T-helper 17 cell (primary cell): ENCODE data around the gene PPP1R7. TPM values are rescaled to one million over a fixed set of nuclear protein-coding genes. Genes with fewer than 3 reads are reported as not detected.

ENCODE experiments used
- ATAC-seq: fragments of 150-1000 bp; cut with Tn5 transposase; 2 replicates; pipeline ENCODE4 v1.10.0; 2021; ENCODE audit warnings: mild to moderate bottlenecking, moderate library complexity
- DNase-seq, 3 donors: peaks; one replicate each; pipeline versions ENCODE4 v3.0.0 to v3.0.0-alpha.2; 2020 to 2021
- H3K9me3 ChIP-seq: one replicate; pipeline ENCODE4 v1.7.0; 2013; ENCODE audit warnings: low read length, mild to moderate bottlenecking; ENCODE audit not compliant: control insufficient read depth, poor library complexity, severe bottlenecking
- H3K27ac Mint-ChIP-seq: one replicate; pipeline ENCODE4 v1.8.0; 2022; ENCODE audit warnings: mild to moderate bottlenecking, moderate library complexity, mixed read lengths
- H3K27me3 Mint-ChIP-seq: one replicate; pipeline ENCODE4 v1.8.0; 2022; ENCODE audit warnings: mixed read lengths
- H3K36me3 Mint-ChIP-seq: one replicate; pipeline ENCODE4 v1.8.0; 2022; ENCODE audit warnings: low read depth, mixed read lengths
- H3K4me1 Mint-ChIP-seq: one replicate; pipeline ENCODE4 v1.8.0; 2022; ENCODE audit warnings: mild to moderate bottlenecking, mixed read lengths
- H3K4me3 Mint-ChIP-seq: one replicate; pipeline ENCODE4 v1.8.0; 2022; ENCODE audit warnings: mild to moderate bottlenecking, moderate library complexity, mixed read lengths
- total RNA-seq, 4 donors: library from RNA in 2 of 4; stranded (reverse) in 2 of 4; gene quantifications; one replicate each; pipeline ENCODE4 v1.2.3 and lab custom pipeline; 2022 to 2026

Gene PPP1R7
- total RNA-seq, 2 donors from 2014 or later: 40.0 to 54.8 TPM

DNA sequence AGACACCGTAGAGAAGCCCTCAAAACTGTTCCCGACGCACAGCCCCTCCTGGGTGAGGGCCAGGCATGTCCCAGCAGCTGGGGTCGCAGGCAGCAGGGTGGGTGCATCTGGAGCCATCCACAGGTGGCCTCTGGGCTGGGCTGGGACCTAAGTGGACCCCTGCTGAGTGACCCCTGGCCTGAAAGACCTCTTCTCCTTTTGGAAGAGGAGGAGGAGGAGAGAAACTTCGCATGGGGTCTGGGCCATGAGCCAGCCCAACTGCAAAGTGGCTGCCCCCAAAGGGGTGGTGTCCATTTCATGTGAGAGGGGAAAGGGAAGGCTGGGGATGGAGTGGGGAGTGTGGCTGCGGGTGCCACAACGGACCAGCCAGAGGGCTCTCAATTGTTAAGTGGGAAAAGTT, 63.3 kb downstream of the PPP1R7 start:
- Mint-ChIP-seq H3K27ac (no peak overlapping the region), H3K4me1 (peaks cover 10% of the 10 kb centered on the region), H3K36me3 (no peaks in the 10 kb centered on the region), H3K27me3 (no peaks in the 10 kb centered on the region), H3K4me3 (no peak overlapping the region)
- no peak for ATAC-seq
- no peaks in the 10 kb centered on the region for H3K9me3 ChIP-seq
- no peak for DNase-seq

DNA sequence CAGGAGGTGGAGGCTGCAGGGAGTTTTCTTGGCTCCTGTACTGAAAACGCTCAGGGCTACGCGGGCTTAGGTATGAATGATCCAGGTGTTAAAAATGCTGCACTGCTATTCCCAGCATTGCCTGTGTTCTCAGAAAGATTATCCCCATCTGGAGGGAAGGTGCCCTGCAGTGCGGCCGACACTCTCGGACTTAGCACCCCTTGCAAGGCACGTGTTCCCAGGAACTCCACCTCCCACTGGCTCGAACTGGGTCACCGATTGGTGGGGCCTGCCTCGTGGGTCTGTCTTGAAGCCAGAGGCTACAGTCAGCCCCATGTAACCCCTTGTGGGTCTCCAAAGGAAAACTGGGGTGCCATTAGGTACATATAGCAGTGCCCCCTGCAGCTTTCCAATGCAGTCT, 63.9 kb downstream of the PPP1R7 start:
- Mint-ChIP-seq H3K36me3 (no peaks in the 10 kb centered on the region), H3K4me1 (peaks cover 15% of the 10 kb centered on the region), H3K4me3 (no peak overlapping the region), H3K27me3 (no peaks in the 10 kb centered on the region), H3K27ac (no peak overlapping the region)
- DNase-seq: no peak
- no peaks in the 10 kb centered on the region for H3K9me3 ChIP-seq
- no peak for ATAC-seq

DNA sequence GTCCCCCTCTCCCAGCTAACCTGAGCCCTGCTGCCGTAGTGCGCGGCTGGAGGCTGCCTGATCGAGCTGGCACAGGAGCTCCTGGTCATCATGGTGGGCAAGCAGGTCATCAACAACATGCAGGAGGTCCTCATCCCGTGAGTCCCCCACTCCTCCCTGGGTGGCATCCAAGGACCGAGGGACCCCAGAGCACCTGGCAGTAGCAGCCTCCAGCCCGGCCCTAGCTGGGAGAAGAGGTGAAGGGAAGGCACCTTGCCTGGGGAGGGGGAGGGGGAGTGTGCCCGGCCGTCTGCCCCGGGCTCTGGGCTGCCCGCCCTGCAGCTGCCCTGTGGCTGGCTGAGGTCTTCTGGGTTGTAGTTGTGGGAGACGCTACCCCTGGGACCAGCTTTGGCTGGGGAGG, 64.5 kb downstream of the PPP1R7 start:
- no peak overlapping the region for H3K4me3 Mint-ChIP-seq
- ATAC-seq: no peak
- no peak overlapping the region for H3K27ac Mint-ChIP-seq
- H3K27me3 Mint-ChIP-seq: no peaks in the 10 kb centered on the region
- H3K4me1 Mint-ChIP-seq: peaks cover 15% of the 10 kb centered on the region
- H3K36me3 Mint-ChIP-seq: no peaks in the 10 kb centered on the region
- no peak for DNase-seq
- no peaks in the 10 kb centered on the region for H3K9me3 ChIP-seq

DNA sequence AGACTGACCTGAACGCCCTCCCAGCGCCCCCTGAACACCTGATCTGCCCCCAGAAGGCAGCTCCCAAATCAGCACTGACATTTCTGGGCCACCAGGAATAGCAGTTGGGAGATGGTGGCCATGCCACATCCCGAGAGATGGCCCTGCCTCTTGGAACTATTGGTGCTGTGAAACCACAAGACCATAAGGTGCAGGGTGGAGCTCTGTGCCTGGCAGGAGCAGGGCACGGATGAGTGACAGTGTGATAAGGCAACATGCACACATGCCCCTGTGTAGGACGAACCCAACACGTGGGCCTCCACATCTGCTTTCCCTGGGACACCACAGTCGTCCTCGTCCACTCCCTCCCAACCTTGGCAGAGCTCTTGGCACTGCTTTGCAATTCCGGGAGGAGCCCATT, 65.2 kb downstream of the PPP1R7 start:
- ATAC-seq (no peak), DNase-seq (no peak)
- no peaks in the 10 kb centered on the region for H3K9me3 ChIP-seq
- Mint-ChIP-seq H3K36me3 (no peaks in the 10 kb centered on the region), H3K27ac (no peak overlapping the region), H3K4me1 (peaks cover 18% of the 10 kb centered on the region), H3K4me3 (no peak overlapping the region), H3K27me3 (no peaks in the 10 kb centered on the region)

DNA sequence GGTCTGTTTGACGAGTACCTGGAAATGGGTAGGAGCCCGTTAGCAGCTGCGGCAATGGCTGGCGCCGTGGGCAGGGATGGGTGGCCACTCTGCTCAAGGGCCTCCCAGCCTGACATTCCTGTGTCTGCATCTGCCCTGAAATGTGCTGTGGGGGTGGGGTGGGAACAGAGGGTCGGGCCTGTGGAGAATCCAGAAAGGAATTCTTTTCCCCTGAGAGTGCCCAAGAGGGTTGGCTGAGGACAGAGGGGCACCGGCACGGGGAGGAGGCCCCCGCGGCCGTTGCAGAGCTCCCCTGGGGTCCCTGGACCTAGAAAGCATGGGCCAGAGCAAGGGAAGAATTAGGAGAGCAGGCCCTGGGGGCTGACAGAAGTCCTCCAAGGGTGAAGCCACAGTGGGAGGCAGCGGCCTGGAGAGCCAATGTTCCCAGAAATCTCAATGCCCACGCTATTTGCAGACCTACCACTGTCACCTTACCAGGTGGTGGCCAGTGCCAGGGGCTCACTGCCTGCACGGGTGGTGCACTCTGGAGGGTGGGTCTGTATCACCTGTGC, 66.0 kb downstream of the PPP1R7 start:
- ATAC-seq (no peak), DNase-seq (no peak)
- Mint-ChIP-seq H3K27me3 (no peaks in the 10 kb centered on the region), H3K27ac (no peak overlapping the region), H3K4me3 (peak overlapping the region; percentile 85), H3K4me1 (peaks cover 18% of the 10 kb centered on the region), H3K36me3 (no peaks in the 10 kb centered on the region)
- no peaks in the 10 kb centered on the region for H3K9me3 ChIP-seq

DNA sequence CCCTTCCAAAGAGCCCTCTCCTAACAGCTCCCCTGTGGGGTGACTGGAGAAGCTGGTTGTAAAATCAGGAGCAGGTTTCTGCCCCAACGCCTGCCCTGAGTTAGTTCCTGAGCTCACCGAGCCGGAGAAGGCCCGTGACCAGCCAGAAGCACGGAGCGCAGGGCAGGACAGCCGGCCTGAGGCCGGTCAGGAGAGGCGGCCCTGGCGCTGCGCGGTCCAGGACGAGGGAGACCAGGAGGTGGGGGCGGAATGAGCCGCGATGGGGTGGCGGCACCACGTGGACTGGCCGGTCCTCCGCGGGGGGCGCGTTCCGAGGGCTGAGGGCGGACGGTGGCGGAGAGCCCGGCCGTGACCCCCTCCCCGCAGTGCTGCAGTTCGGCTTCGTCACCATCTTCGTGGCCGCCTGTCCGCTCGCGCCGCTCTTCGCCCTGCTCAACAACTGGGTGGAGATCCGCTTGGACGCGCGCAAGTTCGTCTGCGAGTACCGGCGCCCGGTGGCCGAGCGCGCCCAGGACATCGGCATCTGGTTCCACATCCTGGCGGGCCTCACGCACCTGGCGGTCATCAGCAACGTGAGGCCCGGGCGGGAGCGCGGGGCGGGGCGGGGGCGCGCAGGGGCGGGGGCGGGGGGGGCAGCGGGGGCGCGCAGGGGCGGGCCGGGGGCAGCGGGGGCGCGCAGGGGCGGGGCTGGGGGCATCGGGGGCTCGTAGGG, 67.2 kb downstream of the PPP1R7 start:
- Mint-ChIP-seq H3K4me1 (peaks cover 14% of the 10 kb centered on the region), H3K27ac (no peak overlapping the region), H3K36me3 (no peaks in the 10 kb centered on the region), H3K27me3 (no peaks in the 10 kb centered on the region), H3K4me3 (peak overlapping the region; percentile 85)
- ATAC-seq (peak; percentile 46), DNase-seq (peak in 1 of 3 donors; percentile 25)
- H3K9me3 ChIP-seq: no peaks in the 10 kb centered on the region

DNA sequence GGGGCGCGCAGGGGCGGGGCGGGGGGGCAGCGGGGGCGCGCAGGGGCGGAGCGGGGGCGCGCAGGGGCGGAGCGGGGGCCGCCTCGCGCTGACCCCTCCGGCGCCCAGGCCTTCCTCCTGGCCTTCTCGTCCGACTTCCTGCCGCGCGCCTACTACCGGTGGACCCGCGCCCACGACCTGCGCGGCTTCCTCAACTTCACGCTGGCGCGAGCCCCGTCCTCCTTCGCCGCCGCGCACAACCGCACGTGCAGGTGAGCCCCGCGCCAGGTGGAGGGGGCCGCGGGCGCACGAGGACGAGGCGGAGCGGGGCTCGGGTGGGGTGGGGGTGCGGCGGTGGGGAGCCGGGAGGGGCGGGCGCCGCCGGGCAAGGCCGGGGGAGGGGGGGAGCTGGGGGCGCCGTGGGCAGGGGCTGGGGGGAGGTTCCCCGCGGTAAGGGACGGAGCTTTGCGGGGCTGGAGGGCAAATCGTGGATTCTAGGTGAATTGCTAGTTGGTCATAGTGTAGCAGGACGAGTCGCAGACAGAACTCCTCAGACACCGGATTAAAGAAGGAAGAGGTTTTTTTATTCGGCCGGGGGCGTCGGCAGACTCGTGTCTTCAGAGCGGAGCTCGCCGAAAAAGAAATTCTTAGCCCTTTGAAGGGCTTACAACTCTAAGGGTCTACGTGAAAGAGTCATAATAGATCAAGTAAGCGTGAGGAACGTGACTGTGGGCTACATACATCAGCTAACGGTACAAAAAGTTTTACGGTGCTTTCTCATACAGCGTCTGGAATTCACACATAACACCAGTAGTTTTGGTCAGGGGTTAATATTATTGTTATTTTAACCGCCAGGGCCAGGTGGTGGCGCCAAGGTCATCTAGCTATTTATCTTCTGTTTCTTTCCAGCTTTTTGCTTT, 68.1 kb downstream of the PPP1R7 start:
- ATAC-seq: peak; percentile 50
- Mint-ChIP-seq H3K4me3 (peak overlapping the region; percentile 93), H3K27ac (peak overlapping the region; percentile 90), H3K36me3 (no peaks in the 10 kb centered on the region), H3K27me3 (no peaks in the 10 kb centered on the region), H3K4me1 (peaks cover 14% of the 10 kb centered on the region)
- no peaks in the 10 kb centered on the region for H3K9me3 ChIP-seq
- DNase-seq: peak; percentile 23 to 35 (median 31)

DNA sequence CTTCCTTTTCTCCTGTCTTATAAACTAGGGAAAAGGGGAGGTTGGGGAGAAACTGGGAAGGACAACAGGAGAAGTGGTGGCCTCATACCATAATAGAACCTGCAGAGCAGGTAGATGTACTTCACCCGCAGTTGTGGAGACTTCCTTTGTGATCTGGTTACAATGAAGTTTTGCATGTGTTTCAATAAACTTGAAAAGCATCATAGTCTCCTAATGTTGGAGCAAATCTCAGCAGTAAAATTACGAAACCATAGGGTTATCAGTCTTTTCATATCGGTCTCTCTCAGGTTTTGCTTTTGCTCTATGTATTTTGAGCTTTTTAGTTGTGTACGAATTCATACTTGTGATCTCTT, 68.7 kb downstream of the PPP1R7 start:
- Mint-ChIP-seq H3K27me3 (no peaks in the 10 kb centered on the region), H3K4me1 (peaks cover 15% of the 10 kb centered on the region), H3K27ac (peak overlapping the region; percentile 90), H3K36me3 (no peaks in the 10 kb centered on the region), H3K4me3 (peak overlapping the region; percentile 93)
- H3K9me3 ChIP-seq: no peaks in the 10 kb centered on the region
- DNase-seq (no peak), ATAC-seq (no peak)

DNA sequence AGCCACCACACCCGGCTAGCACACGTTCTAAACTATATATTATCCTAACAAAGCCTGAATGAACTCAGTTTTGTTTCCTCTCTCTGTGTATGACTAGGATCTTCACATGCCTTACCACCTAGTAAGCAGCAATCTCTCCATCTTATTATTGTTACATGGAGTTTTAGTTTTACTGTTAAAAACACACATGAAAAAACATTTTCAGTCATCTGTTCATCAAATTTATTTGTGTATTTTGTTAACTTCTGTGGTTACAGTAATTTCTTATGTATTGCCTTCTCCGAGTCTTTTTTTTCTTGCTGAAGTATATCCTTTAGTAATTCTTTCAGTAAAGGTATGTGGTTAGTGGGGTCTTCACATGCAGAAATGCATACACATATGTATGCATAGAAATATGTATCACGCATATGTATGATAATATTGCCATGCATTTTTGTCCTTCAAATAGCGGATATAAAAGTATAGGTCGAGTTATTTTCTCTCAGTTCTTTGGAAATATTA, 69.6 kb downstream of the PPP1R7 start:
- no peaks in the 10 kb centered on the region for H3K9me3 ChIP-seq
- Mint-ChIP-seq H3K27me3 (no peaks in the 10 kb centered on the region), H3K4me1 (peaks cover 23% of the 10 kb centered on the region), H3K4me3 (peak overlapping the region; percentile 31), H3K36me3 (no peaks in the 10 kb centered on the region), H3K27ac (no peak overlapping the region)
- no peak for DNase-seq
- no peak for ATAC-seq

DNA sequence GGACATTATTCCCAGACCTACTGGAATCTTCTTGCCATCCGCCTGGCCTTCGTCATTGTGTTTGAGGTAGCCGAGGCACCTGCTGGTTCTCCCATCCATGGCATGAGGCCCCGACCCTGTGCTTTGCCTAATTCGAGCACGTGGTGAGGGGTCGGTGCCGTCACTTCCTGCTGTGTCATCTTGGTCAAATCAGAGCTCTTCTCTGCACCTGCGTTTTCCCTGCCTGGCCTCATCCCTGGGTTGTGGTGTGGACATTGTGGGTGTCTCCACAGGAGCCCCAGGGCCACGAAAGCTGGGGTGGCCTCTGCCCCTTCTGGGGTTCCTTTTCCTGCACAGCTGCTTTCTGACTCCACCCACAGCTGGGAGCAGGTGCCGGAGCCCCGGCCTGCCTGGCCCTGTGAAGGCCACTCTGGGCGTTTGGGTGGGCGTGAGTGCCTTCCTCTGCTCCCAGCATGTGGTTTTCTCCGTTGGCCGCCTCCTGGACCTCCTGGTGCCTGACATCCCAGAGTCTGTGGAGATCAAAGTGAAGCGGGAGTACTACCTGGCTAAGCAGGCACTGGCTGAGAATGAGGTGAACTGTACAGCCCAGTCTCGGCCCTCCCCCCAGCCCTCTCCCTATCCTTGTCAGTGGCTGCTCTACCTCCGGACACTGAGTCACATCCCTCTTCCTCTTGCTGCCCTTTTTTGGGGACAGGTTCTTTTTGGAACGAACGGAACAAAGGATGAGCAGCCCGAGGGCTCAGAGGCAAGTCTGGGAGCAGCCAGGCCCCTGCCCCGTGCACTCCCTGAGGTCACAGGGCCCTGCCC, 73.1 kb downstream of the PPP1R7 start:
- Mint-ChIP-seq H3K4me3 (peak overlapping the region; percentile 43), H3K27ac (no peak overlapping the region), H3K27me3 (no peaks in the 10 kb centered on the region), H3K36me3 (no peaks in the 10 kb centered on the region), H3K4me1 (peaks cover 20% of the 10 kb centered on the region)
- no peaks in the 10 kb centered on the region for H3K9me3 ChIP-seq
- no peak for DNase-seq
- no peak for ATAC-seq

DNA sequence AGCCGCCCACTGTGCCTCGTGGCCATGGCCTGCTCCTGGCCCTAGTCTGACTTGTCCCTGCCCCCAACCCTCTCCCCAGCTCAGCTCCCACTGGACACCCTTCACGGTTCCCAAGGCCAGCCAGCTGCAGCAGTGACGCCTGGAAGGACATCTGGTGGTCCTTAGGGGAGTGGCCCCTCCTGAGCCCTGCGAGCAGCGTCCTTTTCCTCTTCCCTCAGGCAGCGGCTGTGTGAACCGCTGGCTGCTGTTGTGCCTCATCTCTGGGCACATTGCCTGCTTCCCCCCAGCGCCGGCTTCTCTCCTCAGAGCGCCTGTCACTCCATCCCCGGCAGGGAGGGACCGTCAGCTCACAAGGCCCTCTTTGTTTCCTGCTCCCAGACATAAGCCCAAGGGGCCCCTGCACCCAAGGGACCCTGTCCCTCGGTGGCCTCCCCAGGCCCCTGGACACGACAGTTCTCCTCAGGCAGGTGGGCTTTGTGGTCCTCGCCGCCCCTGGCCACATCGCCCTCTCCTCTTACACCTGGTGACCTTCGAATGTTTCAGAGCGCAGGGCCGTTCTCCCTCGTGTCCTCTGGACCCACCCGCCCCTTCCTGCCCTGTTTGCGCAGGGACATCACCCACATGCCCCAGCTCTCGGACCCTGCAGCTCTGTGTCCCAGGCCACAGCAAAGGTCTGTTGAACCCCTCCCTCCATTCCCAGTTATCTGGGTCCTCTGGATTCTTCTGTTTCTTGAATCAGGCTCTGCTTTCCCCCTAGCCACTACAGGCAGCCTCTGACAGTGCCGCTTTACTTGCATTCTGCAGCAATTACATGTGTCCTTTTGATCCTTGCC, 74.0 kb downstream of the PPP1R7 start:
- H3K4me1 Mint-ChIP-seq: peaks cover 15% of the 10 kb centered on the region
- ATAC-seq: no peak
- H3K27ac Mint-ChIP-seq: peak overlapping the region; percentile 69
- H3K9me3 ChIP-seq: no peaks in the 10 kb centered on the region
- H3K36me3 Mint-ChIP-seq: no peaks in the 10 kb centered on the region
- H3K4me3 Mint-ChIP-seq: no peak overlapping the region
- H3K27me3 Mint-ChIP-seq: no peaks in the 10 kb centered on the region
- DNase-seq: no peak

DNA sequence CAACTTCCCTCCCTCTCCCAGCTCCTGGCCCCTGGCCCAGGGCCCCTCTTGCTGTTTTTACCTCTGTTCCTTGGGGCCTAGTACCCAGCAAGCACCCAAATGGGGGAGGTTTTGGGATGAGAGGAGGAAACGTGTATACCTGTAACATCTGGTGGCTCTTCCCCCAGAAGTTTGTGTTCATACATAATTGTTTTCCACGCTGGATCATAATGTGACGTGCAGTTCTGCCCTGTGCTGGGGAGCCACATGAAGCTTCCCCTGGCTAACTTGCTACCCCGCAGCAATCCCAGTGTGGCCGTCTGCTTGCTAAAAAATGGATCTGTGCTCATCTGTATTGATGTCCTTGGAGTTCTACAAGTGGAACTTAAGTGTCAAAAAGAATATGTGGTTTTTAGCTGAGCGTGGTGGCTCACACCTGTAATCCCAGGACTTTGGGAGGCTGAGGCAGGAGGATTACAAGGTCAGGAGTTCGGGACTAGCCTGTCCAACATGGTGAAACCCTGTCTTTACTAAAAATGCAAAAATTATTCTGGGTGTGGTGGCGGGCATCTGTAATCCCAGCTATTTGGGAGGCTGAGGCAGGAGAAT, 74.7 kb downstream of the PPP1R7 start:
- H3K9me3 ChIP-seq: no peaks in the 10 kb centered on the region
- Mint-ChIP-seq H3K4me3 (no peak overlapping the region), H3K36me3 (no peaks in the 10 kb centered on the region), H3K27me3 (no peaks in the 10 kb centered on the region), H3K27ac (peak overlapping the region; percentile 73), H3K4me1 (peaks cover 14% of the 10 kb centered on the region)
- no peak for DNase-seq
- no peak for ATAC-seq
